Tibial nerve (tissue), 4 donors: Measurements from ENCODE around the gene SRA1. TPM values are rescaled to one million over a fixed set of nuclear protein-coding genes. Genes with fewer than 3 reads are reported as not detected.

Experiments
- DNase-seq, 2 donors: peaks; one replicate each; pipeline ENCODE4 v3.0.0-alpha.2; 2019; ENCODE audit warnings: low spot score in 2 of 2
- H3K27ac ChIP-seq, 4 donors: fragments of 200-600 bp; sonication (generic) in 3 of 4; one replicate each; pipeline ENCODE4 v1.5.1; 2017 to 2019; ENCODE audit warnings: mild to moderate bottlenecking in 1 of 4
- H3K27me3 ChIP-seq, 2 donors: fragments of 200-600 bp; sonication (generic) in 1 of 2; one replicate each; pipeline versions ENCODE4 v1.5.1 to v1.6.0; 2017 to 2019
- H3K36me3 ChIP-seq, 3 donors: fragments of 200-600 bp; sonication (generic); one replicate each; pipeline ENCODE4 v1.5.1; 2018 to 2019
- H3K4me1 ChIP-seq, 4 donors: fragments of 200-600 bp; sonication (generic) in 3 of 4; one replicate each; pipeline ENCODE4 v1.5.1; 2017 to 2019
- H3K4me3 ChIP-seq, 4 donors: fragments of 200-600 bp; sonication (generic) in 3 of 4; one replicate each; pipeline ENCODE4 v1.5.1; 2017 to 2019; ENCODE audit warnings: mild to moderate bottlenecking in 1 of 4, moderate library complexity in 1 of 4
- H3K9me3 ChIP-seq, 4 donors: fragments of 200-600 bp; sonication (generic) in 3 of 4; one replicate each; pipeline ENCODE4 v1.5.1; 2017 to 2019
- EP300 ChIP-seq, 2 donors: sonication (generic); formaldehyde crosslinking; IDR thresholded peaks; one replicate each; pipeline ENCODE4 v1.6.1; 2017; ENCODE audit warnings: antibody characterized with exemption in 2 of 2, mild to moderate bottlenecking in 1 of 2
- POLR2A ChIP-seq, 2 donors: fragments of 450-650 bp; IDR thresholded peaks; one replicate each; pipeline ENCODE4 v1.6.1; 2017; ENCODE audit warnings: antibody characterized with exemption in 2 of 2, mild to moderate bottlenecking in 2 of 2, moderate library complexity in 2 of 2
- WGBS, 2 donors: methylation state at CpG; one replicate each; pipeline ENCODE4 v1.1.5; 2018; 5-methylcytosine and 5-hydroxymethylcytosine counted together
- small RNA-seq: library from RNA; depleted of rRNA; stranded (forward); fragments of <200 nt; gene quantifications from one replicate; pipeline ENCODE3, GENCODE V24; 2016
- total RNA-seq, 4 donors: library from RNA; depleted of rRNA; stranded (reverse); fragments of >200 nt; gene quantifications; one replicate each; pipeline ENCODE4 v1.1.0, GENCODE V29; 2016
- TF ChIP-seq, protein P1 (sequence below), 5 experiments: fragments of 200-600 bp in 3 of 5; fragments of 450-650 bp in 2 of 5; sonication (generic) in 3 of 5; IDR thresholded peaks; one replicate each; pipeline ENCODE4 v1.5.1; 2016 to 2019; ENCODE audit warnings: antibody characterized with exemption in 5 of 5, mild to moderate bottlenecking in 3 of 5, moderate library complexity in 2 of 5

Gene SRA1
- total RNA-seq, 4 donors from 2014 or later = 16.6 to 23.7 (median 19.2) TPM

DNA sequence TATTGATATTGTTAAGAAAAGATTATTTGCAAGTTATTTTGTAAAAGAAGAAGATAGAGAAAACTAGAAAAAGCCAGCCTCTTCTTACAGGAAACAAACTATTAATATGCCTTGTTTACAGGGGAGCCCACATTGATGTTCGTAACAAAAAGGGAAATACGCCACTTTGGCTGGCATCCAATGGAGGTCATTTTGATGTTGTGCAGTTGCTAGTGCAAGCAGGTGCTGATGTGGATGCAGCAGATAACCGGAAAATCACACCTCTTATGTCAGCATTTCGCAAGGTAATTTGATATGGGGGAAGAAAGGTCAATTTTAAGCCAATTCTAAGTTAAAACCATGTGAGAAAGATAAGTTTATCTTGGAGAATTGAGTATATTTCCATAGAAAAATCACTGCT, 47.4 kb downstream of the SRA1 start:
- Histone ChIP-seq H3K36me3 (peaks cover 4 to 96% (median 24%) of the 10 kb centered on the region in 3 donors), H3K4me1 (no peaks in the 10 kb centered on the region), H3K27me3 (no peaks in the 10 kb centered on the region), H3K27ac (no peak overlapping the region), H3K9me3 (no peaks in the 10 kb centered on the region), H3K4me3 (no peak overlapping the region)
- no peak for DNase-seq
- 82 to 84% methylated on average over 4 of the region's 4 CpGs for WGBS, 2 donors
- TF ChIP-seq, protein P1, sequence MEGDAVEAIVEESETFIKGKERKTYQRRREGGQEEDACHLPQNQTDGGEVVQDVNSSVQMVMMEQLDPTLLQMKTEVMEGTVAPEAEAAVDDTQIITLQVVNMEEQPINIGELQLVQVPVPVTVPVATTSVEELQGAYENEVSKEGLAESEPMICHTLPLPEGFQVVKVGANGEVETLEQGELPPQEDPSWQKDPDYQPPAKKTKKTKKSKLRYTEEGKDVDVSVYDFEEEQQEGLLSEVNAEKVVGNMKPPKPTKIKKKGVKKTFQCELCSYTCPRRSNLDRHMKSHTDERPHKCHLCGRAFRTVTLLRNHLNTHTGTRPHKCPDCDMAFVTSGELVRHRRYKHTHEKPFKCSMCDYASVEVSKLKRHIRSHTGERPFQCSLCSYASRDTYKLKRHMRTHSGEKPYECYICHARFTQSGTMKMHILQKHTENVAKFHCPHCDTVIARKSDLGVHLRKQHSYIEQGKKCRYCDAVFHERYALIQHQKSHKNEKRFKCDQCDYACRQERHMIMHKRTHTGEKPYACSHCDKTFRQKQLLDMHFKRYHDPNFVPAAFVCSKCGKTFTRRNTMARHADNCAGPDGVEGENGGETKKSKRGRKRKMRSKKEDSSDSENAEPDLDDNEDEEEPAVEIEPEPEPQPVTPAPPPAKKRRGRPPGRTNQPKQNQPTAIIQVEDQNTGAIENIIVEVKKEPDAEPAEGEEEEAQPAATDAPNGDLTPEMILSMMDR (IDR thresholded peaks at IDR 0.05) = no peak
- TF ChIP-seq POLR2A (IDR thresholded peaks at IDR 0.05) = no peak
- no peak for TF ChIP-seq EP300 (IDR thresholded peaks at IDR 0.05)

DNA sequence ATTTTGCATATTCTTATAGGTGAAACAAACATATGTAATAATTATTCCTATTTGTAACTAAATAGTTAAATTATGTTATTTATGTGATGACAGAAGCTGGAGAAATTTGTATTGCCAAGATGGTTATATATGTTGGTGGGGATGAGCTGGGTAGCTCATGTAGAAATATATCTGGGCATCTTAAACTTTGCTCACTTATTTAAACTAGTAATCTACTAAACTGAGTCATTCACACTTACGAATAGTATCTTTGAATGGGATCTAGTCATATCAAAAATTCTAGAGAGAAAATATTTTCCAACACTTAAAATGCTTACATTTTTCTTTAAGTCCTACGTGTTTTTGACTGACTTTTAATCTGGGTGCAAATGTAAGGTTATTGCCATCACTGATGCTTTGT, 54.4 kb downstream of the SRA1 start:
- Histone ChIP-seq H3K9me3 (no peaks in the 10 kb centered on the region), H3K27me3 (no peaks in the 10 kb centered on the region), H3K27ac (no peak overlapping the region), H3K4me1 (no peaks in the 10 kb centered on the region), H3K36me3 (peaks cover 0 to 51% (median 7%) of the 10 kb centered on the region in 3 donors), H3K4me3 (no peak overlapping the region)
- 87 to 94% methylated on average over 2 of the region's 2 CpGs for WGBS, 2 donors
- TF ChIP-seq EP300 (IDR thresholded peaks at IDR 0.05) (no peak), POLR2A (IDR thresholded peaks at IDR 0.05) (no peak)
- TF ChIP-seq, protein P1 (IDR thresholded peaks at IDR 0.05) = no peak
- DNase-seq = no peak

Small RNA genes lying within 50 kb of the gene (small RNA-seq; reads per million reads assigned to genes)
- not detected for gene RF00279
- not detected for gene RF00443

Other genes with a start within 250 kb of the SRA1 start
- gene HBEGF, start 210.9 kb downstream of the SRA1 start, total RNA-seq = 10 to 100 TPM; 27.1 to 30.9 (median 27.8) TPM
- not detected for gene SLC4A9, start 197.3 kb downstream of the SRA1 start, total RNA-seq
- 100 to 1,000 TPM; 119 to 212 (median 162) TPM for gene ANKHD1, start 155.6 kb downstream of the SRA1 start, total RNA-seq
- gene EIF4EBP3, start 9.8 kb downstream of the SRA1 start, total RNA-seq = 10 to 100 TPM; 12.3 to 29.4 (median 14.9) TPM
- gene APBB3, start 7.1 kb upstream of the SRA1 start, total RNA-seq = 10 to 100 TPM; 43.7 to 70.8 (median 48.4) TPM
- 10 to 100 TPM; 22.9 to 36.9 (median 26.8) TPM for gene SLC35A4, start 7.4 kb upstream of the SRA1 start, total RNA-seq
- 10 to 100 TPM; 54.6 to 81.0 (median 77.0) TPM for gene CD14, start 75.7 kb upstream of the SRA1 start, total RNA-seq
- 100 to 1,000 TPM in 1 of 4 donors, 10 to 100 TPM in 3; 72.8 to 129 (median 93.0) TPM for gene TMCO6, start 82.0 kb upstream of the SRA1 start, total RNA-seq
- gene NDUFA2, start 90.2 kb upstream of the SRA1 start, total RNA-seq = 10 to 100 TPM; 52.2 to 80.6 (median 64.3) TPM
- 100 to 1,000 TPM in 2 of 4 donors, 10 to 100 TPM in 2; 91.6 to 142 (median 108) TPM for gene IK, start 90.4 kb upstream of the SRA1 start, total RNA-seq
- gene WDR55, start 107.4 kb upstream of the SRA1 start, total RNA-seq = 10 to 100 TPM; 15.1 to 33.0 (median 21.1) TPM
- gene DND1, start 116.1 kb upstream of the SRA1 start, total RNA-seq = 1 to 10 TPM; 1.3 to 6.1 (median 2.0) TPM
- gene HARS1, start 133.9 kb upstream of the SRA1 start, total RNA-seq = 10 to 100 TPM; 45.4 to 63.9 (median 48.6) TPM
- 10 to 100 TPM; 33.9 to 41.2 (median 35.1) TPM for gene HARS2, start 134.0 kb upstream of the SRA1 start, total RNA-seq
- gene ZMAT2, start 143.0 kb upstream of the SRA1 start, total RNA-seq = 10 to 100 TPM; 25.5 to 43.1 (median 33.6) TPM
- not detected for gene PCDHA1, start 228.7 kb upstream of the SRA1 start, total RNA-seq
- gene PCDHA2, start 237.4 kb upstream of the SRA1 start, total RNA-seq = under 1 TPM in 1 of 4 donors, not detected in 3; 0.21 TPM
- gene PCDHA3, start 243.6 kb upstream of the SRA1 start, total RNA-seq = 1 to 10 TPM in 1 of 4 donors, under 1 TPM in 3; 0.84 to 3.5 (median 0.94) TPM
- gene PCDHA4, start 249.6 kb upstream of the SRA1 start, total RNA-seq = 1 to 10 TPM; 1.6 to 5.7 (median 2.0) TPM